Measurements from ENCODE around the gene TAF1B. TPM values are rescaled to one million over a fixed set of nuclear protein-coding genes. Genes with fewer than 3 reads are reported as not detected.

The TAF1B gene
- total and polyA plus RNA-seq, 2 donors (not counting 1 experiment from before 2014, with no cell fraction given): 19.5 to 32.9 TPM

GRCh38 chr2:9972621-9973479 lies 129.6 kb downstream of the TAF1B start:
- Histone ChIP-seq H3K4me3 (replicated peaks in 1 of 4; ENCODE audit: control extremely low read depth in 1 of 4, insufficient read depth in 1 of 4, low read depth in 3 of 4, low read length in 4 of 4) (no peak overlapping the region), H3K4me1 (ENCODE audit: control insufficient read depth, extremely low read depth, insufficient read depth, low read length) (peaks cover 38% of the 10 kb centered on the region), H3K9me3 (ENCODE audit: control insufficient read depth, insufficient read depth, low read depth, low read length) (no peaks in the 10 kb centered on the region), H3K36me3 (ENCODE audit: control insufficient read depth, insufficient read depth, low read length) (no peaks in the 10 kb centered on the region), H2AFZ (ENCODE audit: low read length) (no peak overlapping the region), H3K79me2 (ENCODE audit: control insufficient read depth, insufficient read depth, low read length) (no peaks in the 10 kb centered on the region), H3K9ac (ENCODE audit: insufficient read depth, low read length) (no peak overlapping the region), H3K27ac (ENCODE audit: insufficient read depth, low read length) (no peak overlapping the region), H3K4me2 (ENCODE audit: extremely low read depth, insufficient read depth, low read length) (no peak overlapping the region), H4K20me1 (ENCODE audit: control insufficient read depth, extremely low read depth, insufficient read depth, low read length) (no peaks in the 10 kb centered on the region), H3K27me3 (ENCODE audit: control insufficient read depth, insufficient read depth, low read length) (no peaks in the 10 kb centered on the region)
- DNase-seq (ENCODE audit: low read depth in 2 of 2): peak; percentile 79 to 82
- no peak for TF ChIP-seq EZH2 (IDR thresholded peaks at IDR 0.05; ENCODE audit: low read length, missing control alignments)
- TF ChIP-seq, protein P1, sequence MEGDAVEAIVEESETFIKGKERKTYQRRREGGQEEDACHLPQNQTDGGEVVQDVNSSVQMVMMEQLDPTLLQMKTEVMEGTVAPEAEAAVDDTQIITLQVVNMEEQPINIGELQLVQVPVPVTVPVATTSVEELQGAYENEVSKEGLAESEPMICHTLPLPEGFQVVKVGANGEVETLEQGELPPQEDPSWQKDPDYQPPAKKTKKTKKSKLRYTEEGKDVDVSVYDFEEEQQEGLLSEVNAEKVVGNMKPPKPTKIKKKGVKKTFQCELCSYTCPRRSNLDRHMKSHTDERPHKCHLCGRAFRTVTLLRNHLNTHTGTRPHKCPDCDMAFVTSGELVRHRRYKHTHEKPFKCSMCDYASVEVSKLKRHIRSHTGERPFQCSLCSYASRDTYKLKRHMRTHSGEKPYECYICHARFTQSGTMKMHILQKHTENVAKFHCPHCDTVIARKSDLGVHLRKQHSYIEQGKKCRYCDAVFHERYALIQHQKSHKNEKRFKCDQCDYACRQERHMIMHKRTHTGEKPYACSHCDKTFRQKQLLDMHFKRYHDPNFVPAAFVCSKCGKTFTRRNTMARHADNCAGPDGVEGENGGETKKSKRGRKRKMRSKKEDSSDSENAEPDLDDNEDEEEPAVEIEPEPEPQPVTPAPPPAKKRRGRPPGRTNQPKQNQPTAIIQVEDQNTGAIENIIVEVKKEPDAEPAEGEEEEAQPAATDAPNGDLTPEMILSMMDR (conservative IDR thresholded peaks at IDR 0.05 in 1 of 2, IDR thresholded peaks at IDR 0.05 in 1 of 2; ENCODE audit: low read depth in 1 of 2, low read length in 2 of 2): no peak

GRCh38 chr2:9973690-9974089 lies 130.4 kb downstream of the TAF1B start:
- H3K36me3 ChIP-seq (ENCODE audit: control insufficient read depth, insufficient read depth, low read length): no peaks in the 10 kb centered on the region
- H3K9me3 ChIP-seq (ENCODE audit: control insufficient read depth, insufficient read depth, low read depth, low read length): no peaks in the 10 kb centered on the region
- no peak for TF ChIP-seq EZH2 (IDR thresholded peaks at IDR 0.05; ENCODE audit: low read length, missing control alignments)
- TF ChIP-seq, protein P1 (conservative IDR thresholded peaks at IDR 0.05 in 1 of 2, IDR thresholded peaks at IDR 0.05 in 1 of 2; ENCODE audit: low read depth in 1 of 2, low read length in 2 of 2): no peak
- peak; percentile 24 to 42 for DNase-seq (ENCODE audit: low read depth in 2 of 2)
- H3K4me1 ChIP-seq (ENCODE audit: control insufficient read depth, extremely low read depth, insufficient read depth, low read length): peaks cover 38% of the 10 kb centered on the region
- no peak overlapping the region for H2AFZ ChIP-seq (ENCODE audit: low read length)
- H3K4me3 ChIP-seq (replicated peaks in 1 of 4; ENCODE audit: control extremely low read depth in 1 of 4, insufficient read depth in 1 of 4, low read depth in 3 of 4, low read length in 4 of 4): no peak overlapping the region
- no peaks in the 10 kb centered on the region for H3K79me2 ChIP-seq (ENCODE audit: control insufficient read depth, insufficient read depth, low read length)
- H3K27me3 ChIP-seq (ENCODE audit: control insufficient read depth, insufficient read depth, low read length): no peaks in the 10 kb centered on the region
- no peak overlapping the region for H3K27ac ChIP-seq (ENCODE audit: insufficient read depth, low read length)
- H3K4me2 ChIP-seq (ENCODE audit: extremely low read depth, insufficient read depth, low read length): no peak overlapping the region
- H4K20me1 ChIP-seq (ENCODE audit: control insufficient read depth, extremely low read depth, insufficient read depth, low read length): no peaks in the 10 kb centered on the region
- H3K9ac ChIP-seq (ENCODE audit: insufficient read depth, low read length): no peak overlapping the region

- Histone ChIP-seq H3K27ac (ENCODE audit: insufficient read depth, low read length) (no peak overlapping the region), H3K4me1 (ENCODE audit: control insufficient read depth, extremely low read depth, insufficient read depth, low read length) (peaks cover 38% of the 10 kb centered on the region), H3K9me3 (ENCODE audit: control insufficient read depth, insufficient read depth, low read depth, low read length) (no peaks in the 10 kb centered on the region), H3K9ac (ENCODE audit: insufficient read depth, low read length) (no peak overlapping the region), H3K79me2 (ENCODE audit: control insufficient read depth, insufficient read depth, low read length) (no peaks in the 10 kb centered on the region), H3K4me2 (ENCODE audit: extremely low read depth, insufficient read depth, low read length) (peak overlapping the region; percentile 11), H4K20me1 (ENCODE audit: control insufficient read depth, extremely low read depth, insufficient read depth, low read length) (no peaks in the 10 kb centered on the region), H2AFZ (ENCODE audit: low read length) (no peak overlapping the region), H3K4me3 (replicated peaks in 1 of 4; ENCODE audit: control extremely low read depth in 1 of 4, insufficient read depth in 1 of 4, low read depth in 3 of 4, low read length in 4 of 4) (no peak overlapping the region), H3K27me3 (ENCODE audit: control insufficient read depth, insufficient read depth, low read length) (no peaks in the 10 kb centered on the region), H3K36me3 (ENCODE audit: control insufficient read depth, insufficient read depth, low read length) (no peaks in the 10 kb centered on the region)
- TF ChIP-seq EZH2 (IDR thresholded peaks at IDR 0.05; ENCODE audit: low read length, missing control alignments): no peak
- TF ChIP-seq, protein P1 (conservative IDR thresholded peaks at IDR 0.05 in 1 of 2, IDR thresholded peaks at IDR 0.05 in 1 of 2; ENCODE audit: low read depth in 1 of 2, low read length in 2 of 2): no peak
- DNase-seq (ENCODE audit: low read depth in 2 of 2): peak in 1 of 2 donors; percentile 89
Measured at GRCh38 chr2:9974343-9974742, 131.1 kb downstream of the TAF1B start.
